GM12878 (cell line): ENCODE data around the gene ZNF566. TPM values are rescaled to one million over a fixed set of nuclear protein-coding genes. Genes with fewer than 3 reads are reported as not detected.

Source experiments
- ATAC-seq: fragments of 200-7000 bp; cut with Tn5 transposase; 3 replicates; pipeline ENCODE4 v1.9.1; 2020; ENCODE audit warnings: mild to moderate bottlenecking, moderate library complexity
- BruUV-seq: library from RNA; stranded (reverse); fragments of 400-500 nt; replicated peaks from 2 replicates; lab custom pipeline; 2021; lab: Mats Ljungman, UMichigan
- CTCF ChIA-PET: fragments of 300-600 bp; sonication (Branson Sonifier 250); formaldehyde crosslinking; extraction: SDS; loops from one replicate; lab custom pipeline; 2021; ENCODE audit warnings: inconsistent platforms; lab: Yijun Ruan, JAX
- POLR2A ChIA-PET: fragments of 350-600 bp; formaldehyde crosslinking; extraction: SDS; loops from one replicate; lab custom pipeline; 2021; ENCODE audit warnings: inconsistent platforms; lab: Charles Lee
- RAD21 ChIA-PET: fragments of 300-600 bp; sonication (Branson Sonifier 250); formaldehyde crosslinking; loops from one replicate; lab custom pipeline; 2023; ENCODE audit warnings: antibody characterized with exemption; ENCODE audit not compliant: unreplicated experiment; lab: Charles Lee
- SMC1A ChIA-PET: fragments of 300-600 bp; sonication (Branson Sonifier 250); formaldehyde crosslinking; loops from one replicate; lab custom pipeline; 2023; ENCODE audit not compliant: unreplicated experiment, uncharacterized antibody; lab: Charles Lee
- DNase-seq: peaks from one replicate; pipeline ENCODE4 v3.0.0-alpha.2; 2011; ENCODE audit warnings: low read depth, low spot score
- FAIRE-seq: peaks from 3 replicates; lab custom pipeline; 2011; peaks lifted over from hg19 to GRCh38; lab: Jason Lieb, UNC
- H2AFZ ChIP-seq: 2 replicates; pipeline ENCODE4 v1.6.0; 2011; ENCODE audit warnings: low read depth, low read length, control low read depth; ENCODE audit not compliant: control insufficient read depth
- H3K27ac ChIP-seq: 2 replicates; pipeline ENCODE4 v1.5.1; 2011; ENCODE audit warnings: control low read depth; ENCODE audit not compliant: control insufficient read depth, insufficient read depth
- H3K27me3 ChIP-seq, 2 experiments: replicated peaks in 1 of 2; 2 replicates each; pipeline versions ENCODE4 v1.6.0 to v1.6.1; 2011; ENCODE audit warnings: low read length in 1 of 2; ENCODE audit not compliant: control insufficient read depth in 2 of 2, insufficient read depth in 2 of 2
- H3K36me3 ChIP-seq, 2 experiments: 2 replicates each; pipeline ENCODE4 v1.5.1; 2011; ENCODE audit warnings: low read length in 1 of 2; ENCODE audit not compliant: control insufficient read depth in 2 of 2, insufficient read depth in 2 of 2
- H3K4me1 ChIP-seq: 2 replicates; pipeline ENCODE4 v1.6.1; 2011; ENCODE audit warnings: mild to moderate bottlenecking, low read length, moderate library complexity, mixed read lengths; ENCODE audit not compliant: control insufficient read depth, insufficient read depth
- H3K4me2 ChIP-seq: 2 replicates; pipeline ENCODE4 v1.6.0; 2011; ENCODE audit warnings: control low read depth; ENCODE audit not compliant: control insufficient read depth, insufficient read depth
- H3K4me3 ChIP-seq: fragments of 200-600 bp; sonication (generic); 2 replicates; pipeline ENCODE4 v1.5.1; 2016
- H3K79me2 ChIP-seq: 2 replicates; pipeline ENCODE4 v1.6.0; 2011; ENCODE audit warnings: low read length; ENCODE audit not compliant: control insufficient read depth, insufficient read depth
- H3K9ac ChIP-seq: 2 replicates; pipeline ENCODE4 v1.8.0; 2011; ENCODE audit warnings: low read length, control low read depth, mixed read lengths; ENCODE audit not compliant: control insufficient read depth, insufficient read depth
- H3K9me3 ChIP-seq: replicated peaks from 3 replicates; pipeline ENCODE4 v1.5.1; 2011; ENCODE audit warnings: mild to moderate bottlenecking, low read length; ENCODE audit not compliant: control insufficient read depth, insufficient read depth
- H4K20me1 ChIP-seq: 2 replicates; pipeline ENCODE4 v1.6.0; 2011; ENCODE audit not compliant: control insufficient read depth, insufficient read depth
- ASH2L ChIP-seq: fragments of 300-600, 200-600 bp; sonication (generic); IDR thresholded peaks from 2 replicates; pipeline ENCODE4 v1.6.1; 2017; ENCODE audit warnings: low read depth, mild to moderate bottlenecking, borderline replicate concordance
- BACH1 ChIP-seq: fragments of 450-650 bp; IDR thresholded peaks from 2 replicates; pipeline ENCODE4 v1.6.1; 2017; ENCODE audit warnings: mild to moderate bottlenecking, borderline replicate concordance
- BMI1 ChIP-seq: fragments of 450-650 bp; IDR thresholded peaks from 2 replicates; pipeline ENCODE4 v1.6.1; 2016; ENCODE audit warnings: mild to moderate bottlenecking, moderate library complexity, borderline replicate concordance
- HDAC2 ChIP-seq: fragments of 200-600 bp; sonication (generic); IDR thresholded peaks from 2 replicates; pipeline ENCODE4 v1.6.1; 2017
- MYC ChIP-seq: IDR thresholded peaks from 2 replicates; pipeline ENCODE4 v1.6.1; 2011; ENCODE audit warnings: mild to moderate bottlenecking, low read length, moderate library complexity, inconsistent platforms; ENCODE audit not compliant: insufficient read depth, insufficient replicate concordance, insufficient read length, severe bottlenecking
- NFXL1 ChIP-seq: fragments of 450-650 bp; IDR thresholded peaks from 2 replicates; pipeline ENCODE4 v1.6.1; 2017; ENCODE audit warnings: antibody characterized with exemption, mild to moderate bottlenecking, borderline replicate concordance
- NR2C1 ChIP-seq: fragments of 450-650 bp; IDR thresholded peaks from 2 replicates; pipeline ENCODE4 v1.6.1; 2017; ENCODE audit warnings: antibody characterized with exemption, mild to moderate bottlenecking, moderate library complexity
- NR2F1 ChIP-seq: fragments of 450-650 bp; conservative IDR thresholded peaks from 2 replicates; pipeline ENCODE4 v1.6.1; 2017; ENCODE audit warnings: mild to moderate bottlenecking
- PAX5 ChIP-seq: IDR thresholded peaks from 2 replicates; pipeline ENCODE4 v1.6.1; 2011; ENCODE audit warnings: low read depth, low read length, borderline replicate concordance
- PBX3 ChIP-seq: IDR thresholded peaks from 2 replicates; pipeline ENCODE4 v1.6.1; 2011; ENCODE audit warnings: mild to moderate bottlenecking, low read depth, low read length, moderate library complexity; ENCODE audit not compliant: insufficient replicate concordance
- POLR2AphosphoS5 ChIP-seq: IDR thresholded peaks from 2 replicates; pipeline ENCODE4 v1.6.1; 2011; ENCODE audit warnings: mild to moderate bottlenecking, low read length, inconsistent platforms
- TCF3 ChIP-seq: IDR thresholded peaks from 2 replicates; pipeline ENCODE4 v1.6.1; 2012; ENCODE audit warnings: low read depth, mild to moderate bottlenecking, low read length, borderline replicate concordance; ENCODE audit not compliant: insufficient read depth
- TCF7 ChIP-seq: IDR thresholded peaks from 2 replicates; pipeline ENCODE4 v1.6.1; 2014; ENCODE audit warnings: antibody characterized with exemption, borderline replicate concordance
- USF1 ChIP-seq: IDR thresholded peaks from 2 replicates; pipeline ENCODE4 v1.6.1; 2011; ENCODE audit warnings: borderline replicate concordance, low read depth, mild to moderate bottlenecking, moderate library complexity, mixed read lengths, low read length; ENCODE audit not compliant: insufficient read depth; ENCODE audit errors: extremely low read length
- ZNF274 ChIP-seq: IDR thresholded peaks from one replicate; pipeline ENCODE4 v1.8.0; 2011; ENCODE audit not compliant: insufficient read length, insufficient read depth
- WGBS: methylation state at CpG from one replicate; pipeline ENCODE4 v1.1.6; 2016; ENCODE audit warnings: low lambda C conversion rate; ENCODE audit not compliant: insufficient replicate concordance, insufficient coverage; ENCODE audit errors: missing lambda C conversion rate; 5-methylcytosine and 5-hydroxymethylcytosine counted together
- in situ Hi-C: fragments of 300-500 bp; cut with MboI; formaldehyde crosslinking; loops from 9 replicates; pipeline ENCODE4 v1.14.3; 2018; ENCODE audit warnings: mixed read lengths
- intact Hi-C: fragments of 100-400 bp; cut with micrococcal nuclease; formaldehyde crosslinking; loops from one replicate; pipeline ENCODE4 v1.14.2; 2022; ENCODE audit not compliant: unreplicated experiment
- polyA plus RNA-seq, 11 experiments: library from polyadenylated mRNA; depleted of rRNA in 4 of 11; unstranded in 6 of 11; stranded (reverse) in 5 of 11; fragments of >200 nt; fragmentation: Nextera tagmentation in 4 of 11; fragmentation: Illumina TruSeq in 1 of 11; extraction: Ambion mirVana in 4 of 11; extraction: Trizol in 1 of 11; gene quantifications; 1 replicate in 1 of 11; 2 replicates in 10 of 11; pipeline versions ENCODE4 v1.2.1 to v1.2.3, GENCODE V29; 2011 to 2016; ENCODE audit warnings: inconsistent platforms in 2 of 11, missing spikeins in 2 of 11, low read depth in 1 of 11
- total RNA-seq, 4 experiments: library from RNA; depleted of rRNA in 3 of 4; stranded (reverse); fragments of >200 nt in 3 of 4; fragmentation: Illumina TruSeq in 1 of 4; extraction: Trizol in 1 of 4; gene quantifications; 2 replicates each; pipeline versions ENCODE4 v1.2.1 to v1.2.3, GENCODE V29; 2013 to 2021

Gene ZNF566
- total and polyA plus RNA-seq, 10 of the 15 experiments (the other 5 are each of a cell fraction or from before 2014, with no cell fraction given) = 2.5 to 5.8 (median 3.9) TPM

GRCh38 chr19:36404498-36404897, 84.9 kb downstream of the ZNF566 start:
- peaks cover 2 to 22% of the 10 kb centered on the region in 2 experiments for H3K36me3 ChIP-seq
- SMC1A ChIA-PET = interaction anchor here (1.8 kb wide), 1 partner anchor 13 kb away, joined by 3 read pairs; no protein-coding TSS in a partner anchor
- no peak overlapping the region for H3K4me3 ChIP-seq
- no peaks in the 10 kb centered on the region for H3K4me1 ChIP-seq
- WGBS = 100% methylated on average over 3 of the region's 3 CpGs
- FAIRE-seq = no peak
- RAD21 ChIA-PET = no interaction called here
- H3K27ac ChIP-seq = no peak overlapping the region
- H2AFZ ChIP-seq = no peak overlapping the region
- POLR2A ChIA-PET = no interaction called here
- no TSS peak for BruUV-seq
- H3K79me2 ChIP-seq = no peaks in the 10 kb centered on the region
- intact Hi-C loops (no loop called here), in situ Hi-C loops (no loop called here)
- DNase-seq = no peak
- CTCF ChIA-PET = interaction anchor here (0.6 kb wide), 2 partner anchors 187 to 457 kb away, joined by 3 read pairs; no protein-coding TSS in a partner anchor
- no peak overlapping the region for H3K9ac ChIP-seq
- no peaks in the 10 kb centered on the region for H3K27me3 ChIP-seq
- TF ChIP-seq TCF7 (no peak), HDAC2 (no peak), TCF3 (no peak)
- TF ChIP-seq, all 136 proteins: peak for 0
- H4K20me1 ChIP-seq = no peaks in the 10 kb centered on the region
- peaks cover 17% of the 10 kb centered on the region for H3K9me3 ChIP-seq
- no peak overlapping the region for H3K4me2 ChIP-seq
- ATAC-seq = no peak

GRCh38 chr19:36401475-36401874, 87.9 kb downstream of the ZNF566 start:
- Histone ChIP-seq H3K79me2 (no peaks in the 10 kb centered on the region), H3K36me3 (peaks cover 0 to 5% of the 10 kb centered on the region in 2 experiments; a peak in 1 of 4 replicates), H3K4me1 (no peaks in the 10 kb centered on the region), H3K4me3 (no peak overlapping the region), H4K20me1 (no peaks in the 10 kb centered on the region), H3K9ac (no peak overlapping the region), H3K27ac (no peak overlapping the region)
- ChIA-PET CTCF (no interaction called here), SMC1A (no interaction called here), POLR2A (no interaction called here), RAD21 (no interaction called here)
- FAIRE-seq = no peak
- intact Hi-C loops = no loop called here
- TF ChIP-seq POLR2AphosphoS5 (no peak), ZNF274 (no peak), USF1 (no peak), TCF7 (no peak), PAX5 (no peak), BMI1 (no peak), BACH1 (no peak), NFXL1 (no peak), NR2C1 (no peak), ASH2L (no peak), MYC (no peak), NR2F1 (no peak), PBX3 (no peak)
- TF ChIP-seq, all 136 proteins: peak for 0
- H3K9me3 ChIP-seq = peaks cover 9% of the 10 kb centered on the region
- ATAC-seq (no peak), DNase-seq (no peak)
- H3K4me2 ChIP-seq = no peak overlapping the region
- no peaks in the 10 kb centered on the region for H3K27me3 ChIP-seq
- in situ Hi-C loops = no loop called here
- 18% methylated on average over 7 of the region's 7 CpGs for WGBS
- BruUV-seq = TSS peak; percentile 24
- no peak overlapping the region for H2AFZ ChIP-seq
